ENCODE results near the gene DNAJC3. TPM values are rescaled to one million over a fixed set of nuclear protein-coding genes. Genes with fewer than 3 reads are reported as not detected.

Gene DNAJC3
- total and polyA plus RNA-seq, 2 of the 13 experiments (the other 11 are each of a cell fraction or from before 2014, with no cell fraction given): 10.4 to 48.2 TPM

GRCh38 chr13:95643936-95644598 lies 32.9 kb upstream of the DNAJC3 start (continued):
- TF ChIP-seq NR2C2 (CRISPR knock-in tag; IDR thresholded peaks at IDR 0.05; ENCODE audit: borderline replicate concordance): no peak
- TF ChIP-seq, protein P1, sequence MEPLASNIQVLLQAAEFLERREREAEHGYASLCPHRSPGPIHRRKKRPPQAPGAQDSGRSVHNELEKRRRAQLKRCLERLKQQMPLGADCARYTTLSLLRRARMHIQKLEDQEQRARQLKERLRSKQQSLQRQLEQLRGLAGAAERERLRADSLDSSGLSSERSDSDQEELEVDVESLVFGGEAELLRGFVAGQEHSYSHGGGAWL (CRISPR knock-in tag; IDR thresholded peaks at IDR 0.05): peak; percentile 88
- TF ChIP-seq HMGXB4 (CRISPR knock-in tag; IDR thresholded peaks at IDR 0.05; ENCODE audit: borderline replicate concordance in 1 of 2, low read depth in 1 of 2): peak in 1 of 2 experiments; percentile 54; a peak in 2 of 4 replicates
- TF ChIP-seq, protein P2, sequence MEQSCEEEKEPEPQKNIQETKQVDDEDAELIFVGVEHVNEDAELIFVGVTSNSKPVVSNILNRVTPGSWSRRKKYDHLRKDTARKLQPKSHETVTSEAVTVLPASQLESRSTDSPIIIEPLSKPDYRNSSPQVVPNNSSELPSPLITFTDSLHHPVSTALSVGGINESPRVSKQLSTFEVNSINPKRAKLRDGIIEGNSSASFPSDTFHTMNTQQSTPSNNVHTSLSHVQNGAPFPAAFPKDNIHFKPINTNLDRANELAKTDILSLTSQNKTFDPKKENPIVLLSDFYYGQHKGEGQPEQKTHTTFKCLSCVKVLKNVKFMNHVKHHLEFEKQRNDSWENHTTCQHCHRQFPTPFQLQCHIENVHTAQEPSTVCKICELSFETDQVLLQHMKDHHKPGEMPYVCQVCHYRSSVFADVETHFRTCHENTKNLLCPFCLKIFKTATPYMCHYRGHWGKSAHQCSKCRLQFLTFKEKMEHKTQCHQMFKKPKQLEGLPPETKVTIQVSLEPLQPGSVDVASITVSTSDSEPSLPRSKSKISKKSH (CRISPR knock-in tag; IDR thresholded peaks at IDR 0.05; ENCODE audit: borderline replicate concordance): no peak; the same call in 1 of the 2 replicates
- 0 out of 2 replicates have a peak, but pooled peaks have one; percentile 2 for TF ChIP-seq REPIN1 (CRISPR knock-in tag; IDR thresholded peaks at IDR 0.05; ENCODE audit: borderline replicate concordance, low read depth)
- TF ChIP-seq KDM2A (CRISPR knock-in tag; IDR thresholded peaks at IDR 0.05; ENCODE audit: borderline replicate concordance, low read depth): peak; percentile 38; the same call in 1 of the 2 replicates
- TF ChIP-seq ZSCAN21 (CRISPR knock-in tag; IDR thresholded peaks at IDR 0.05; ENCODE audit: borderline replicate concordance): peak; percentile 63; the same call in 1 of the 2 replicates
- no peak for TF ChIP-seq HOXD1 (CRISPR knock-in tag; IDR thresholded peaks at IDR 0.05)
- TF ChIP-seq PTBP1 (IDR thresholded peaks at IDR 0.05; ENCODE audit: low read depth, low read length, poor library complexity, severe bottlenecking): no peak
- TF ChIP-seq, protein P3, sequence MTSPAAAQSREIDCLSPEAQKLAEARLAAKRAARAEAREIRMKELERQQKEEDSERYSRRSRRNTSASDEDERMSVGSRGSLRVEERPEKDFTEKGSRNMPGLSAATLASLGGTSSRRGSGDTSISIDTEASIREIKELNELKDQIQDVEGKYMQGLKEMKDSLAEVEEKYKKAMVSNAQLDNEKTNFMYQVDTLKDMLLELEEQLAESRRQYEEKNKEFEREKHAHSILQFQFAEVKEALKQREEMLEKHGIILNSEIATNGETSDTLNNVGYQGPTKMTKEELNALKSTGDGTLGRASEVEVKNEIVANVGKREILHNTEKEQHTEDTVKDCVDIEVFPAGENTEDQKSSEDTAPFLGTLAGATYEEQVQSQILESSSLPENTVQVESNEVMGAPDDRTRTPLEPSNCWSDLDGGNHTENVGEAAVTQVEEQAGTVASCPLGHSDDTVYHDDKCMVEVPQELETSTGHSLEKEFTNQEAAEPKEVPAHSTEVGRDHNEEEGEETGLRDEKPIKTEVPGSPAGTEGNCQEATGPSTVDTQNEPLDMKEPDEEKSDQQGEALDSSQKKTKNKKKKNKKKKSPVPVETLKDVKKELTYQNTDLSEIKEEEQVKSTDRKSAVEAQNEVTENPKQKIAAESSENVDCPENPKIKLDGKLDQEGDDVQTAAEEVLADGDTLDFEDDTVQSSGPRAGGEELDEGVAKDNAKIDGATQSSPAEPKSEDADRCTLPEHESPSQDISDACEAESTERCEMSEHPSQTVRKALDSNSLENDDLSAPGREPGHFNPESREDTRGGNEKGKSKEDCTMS (CRISPR knock-in tag; conservative IDR thresholded peaks at IDR 0.05): no peak
- peak; percentile 3; the same call in 1 of the 2 replicates for TF ChIP-seq ZNF263 (CRISPR knock-in tag; IDR thresholded peaks at IDR 0.05)
- TF ChIP-seq ZNF33B (CRISPR knock-in tag; IDR thresholded peaks at IDR 0.05): no peak
- TF ChIP-seq ZNF841 (CRISPR knock-in tag; IDR thresholded peaks at IDR 0.05; ENCODE audit: borderline replicate concordance): peak; percentile 26; the same call in 1 of the 2 replicates
- 0 out of 2 replicates have a peak, but pooled peaks have one; percentile 9 for TF ChIP-seq TGIF2 (CRISPR knock-in tag; IDR thresholded peaks at IDR 0.05)
- TF ChIP-seq, protein P4, sequence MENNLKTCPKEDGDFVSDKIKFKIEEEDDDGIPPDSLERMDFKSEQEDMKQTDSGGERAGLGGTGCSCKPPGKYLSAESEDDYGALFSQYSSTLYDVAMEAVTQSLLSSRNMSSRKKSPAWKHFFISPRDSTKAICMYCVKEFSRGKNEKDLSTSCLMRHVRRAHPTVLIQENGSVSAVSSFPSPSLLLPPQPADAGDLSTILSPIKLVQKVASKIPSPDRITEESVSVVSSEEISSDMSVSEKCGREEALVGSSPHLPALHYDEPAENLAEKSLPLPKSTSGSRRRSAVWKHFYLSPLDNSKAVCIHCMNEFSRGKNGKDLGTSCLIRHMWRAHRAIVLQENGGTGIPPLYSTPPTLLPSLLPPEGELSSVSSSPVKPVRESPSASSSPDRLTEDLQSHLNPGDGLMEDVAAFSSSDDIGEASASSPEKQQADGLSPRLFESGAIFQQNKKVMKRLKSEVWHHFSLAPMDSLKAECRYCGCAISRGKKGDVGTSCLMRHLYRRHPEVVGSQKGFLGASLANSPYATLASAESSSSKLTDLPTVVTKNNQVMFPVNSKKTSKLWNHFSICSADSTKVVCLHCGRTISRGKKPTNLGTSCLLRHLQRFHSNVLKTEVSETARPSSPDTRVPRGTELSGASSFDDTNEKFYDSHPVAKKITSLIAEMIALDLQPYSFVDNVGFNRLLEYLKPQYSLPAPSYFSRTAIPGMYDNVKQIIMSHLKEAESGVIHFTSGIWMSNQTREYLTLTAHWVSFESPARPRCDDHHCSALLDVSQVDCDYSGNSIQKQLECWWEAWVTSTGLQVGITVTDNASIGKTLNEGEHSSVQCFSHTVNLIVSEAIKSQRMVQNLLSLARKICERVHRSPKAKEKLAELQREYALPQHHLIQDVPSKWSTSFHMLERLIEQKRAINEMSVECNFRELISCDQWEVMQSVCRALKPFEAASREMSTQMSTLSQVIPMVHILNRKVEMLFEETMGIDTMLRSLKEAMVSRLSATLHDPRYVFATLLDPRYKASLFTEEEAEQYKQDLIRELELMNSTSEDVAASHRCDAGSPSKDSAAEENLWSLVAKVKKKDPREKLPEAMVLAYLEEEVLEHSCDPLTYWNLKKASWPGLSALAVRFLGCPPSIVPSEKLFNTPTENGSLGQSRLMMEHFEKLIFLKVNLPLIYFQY (CRISPR knock-in tag; IDR thresholded peaks at IDR 0.05; ENCODE audit: borderline replicate concordance): no peak
- peak; percentile 33; the same call in 1 of the 2 replicates for TF ChIP-seq FOXC1 (CRISPR knock-in tag; IDR thresholded peaks at IDR 0.05; ENCODE audit: borderline replicate concordance)
